Astrocyte of the hippocampus (primary cell): ENCODE measurements around the gene RAD51B.
A peak's percentile ranks its signal among the peaks of the same experiment; 100 is the strongest.

ENCODE experiments used
- DNase-seq: peaks from one replicate; pipeline ENCODE4 v3.0.0; 2011; ENCODE audit warnings: low read depth, low spot score

The RAD51B gene

GRCh38 chr14:68543516-68543915, 723.9 kb downstream of the RAD51B start:
- DNase-seq, result no peak

GRCh38 chr14:68544081-68544892, 724.7 kb downstream of the RAD51B start:
- peak; percentile 95 for DNase-seq

- peak; percentile 42 for DNase-seq
These were observed 727.3 kb downstream of the RAD51B start for GRCh38 chr14:68546839-68547238.

- peak; percentile 83 for DNase-seq
These were observed 728.0 kb downstream of the RAD51B start for GRCh38 chr14:68547305-68548193.

- DNase-seq, result peak; percentile 98
These were observed 728.9 kb downstream of the RAD51B start for GRCh38 chr14:68548194-68549076.

GRCh38 chr14:68550338-68550715, 730.7 kb downstream of the RAD51B start:
- no peak for DNase-seq

- DNase-seq, result no peak
These were observed 731.6 kb downstream of the RAD51B start for GRCh38 chr14:68551045-68551683.

- no peak for DNase-seq
These were observed 732.5 kb downstream of the RAD51B start for GRCh38 chr14:68552075-68552474.

GRCh38 chr14:68552602-68553001, 733.0 kb downstream of the RAD51B start:
- DNase-seq, result no peak

GRCh38 chr14:68553311-68553710, 733.7 kb downstream of the RAD51B start:
- DNase-seq, result no peak

- no peak for DNase-seq
These were observed 734.7 kb downstream of the RAD51B start for GRCh38 chr14:68554231-68554630.

- no peak for DNase-seq
These were observed 736.7 kb downstream of the RAD51B start for GRCh38 chr14:68556253-68556652.

- DNase-seq, result no peak
These were observed 738.1 kb downstream of the RAD51B start for GRCh38 chr14:68557648-68558047.

- no peak for DNase-seq
These were observed 738.5 kb downstream of the RAD51B start for GRCh38 chr14:68558096-68558495.

GRCh38 chr14:68559949-68560348, 740.4 kb downstream of the RAD51B start:
- DNase-seq, result no peak

- no peak for DNase-seq
These were observed 742.0 kb downstream of the RAD51B start for GRCh38 chr14:68561531-68562007.

GRCh38 chr14:68562911-68563250, 743.3 kb downstream of the RAD51B start:
- DNase-seq, result no peak

- DNase-seq, result peak; percentile 80
These were observed 743.9 kb downstream of the RAD51B start for GRCh38 chr14:68563251-68564131.

GRCh38 chr14:68564191-68564825, 744.7 kb downstream of the RAD51B start:
- no peak for DNase-seq
